Kidney (tissue), 14 donors: ENCODE results near the gene HCAR2. TPM values are rescaled to one million over a fixed set of nuclear protein-coding genes. Genes with fewer than 3 reads are reported as not detected.
"Not testable (repeated sequence)": the region's sequence is repeated elsewhere in the genome, so short reads cannot be mapped to it uniquely, and the experiment has no call there.

ENCODE experiments used
- DNase-seq, 5 donors: peaks; one replicate each; pipeline ENCODE4 v3.0.0-alpha.2; 2013 to 2020
- FAIRE-seq: peaks from 2 replicates; lab custom pipeline; 2012; peaks lifted over from hg19 to GRCh38; lab: Jason Lieb, UNC
- H3K27ac ChIP-seq, 2 donors: one replicate each; pipeline ENCODE4 v1.7.0; 2013; ENCODE audit warnings: low read depth in 2 of 2, low read length in 2 of 2, inconsistent platforms in 1 of 2
- H3K27me3 ChIP-seq: one replicate; pipeline ENCODE4 v1.7.1; 2013; ENCODE audit warnings: low read length, inconsistent platforms; ENCODE audit not compliant: control insufficient read depth, insufficient read depth
- H3K36me3 ChIP-seq, 3 donors: one replicate each; pipeline versions ENCODE4 v1.7.0 to v1.7.1; 2013; ENCODE audit warnings: low read length in 3 of 3, control low read depth in 1 of 3, inconsistent platforms in 1 of 3; ENCODE audit not compliant: insufficient read depth in 3 of 3, control insufficient read depth in 2 of 3
- H3K4me1 ChIP-seq, 3 donors: one replicate each; pipeline versions ENCODE4 v1.7.0 to v1.7.1; 2013; ENCODE audit warnings: low read length in 3 of 3, inconsistent platforms in 1 of 3, low read depth in 1 of 3; ENCODE audit not compliant: control insufficient read depth in 2 of 3, insufficient read depth in 2 of 3
- H3K4me3 ChIP-seq, 3 donors: one replicate each; pipeline versions ENCODE4 v1.7.0 to v1.8.1; 2013; ENCODE audit warnings: low read length in 3 of 3, control low read depth in 1 of 3, inconsistent platforms in 1 of 3
- H3K9ac ChIP-seq, 3 donors: one replicate each; pipeline versions ENCODE4 v1.7.0 to v1.7.1; 2013; ENCODE audit warnings: low read length in 3 of 3, control low read depth in 1 of 3, inconsistent platforms in 1 of 3
- H3K9me3 ChIP-seq, 3 donors: one replicate each; pipeline versions ENCODE4 v1.7.0 to v1.7.1; 2013; ENCODE audit warnings: low read length in 3 of 3, control low read depth in 1 of 3, inconsistent platforms in 1 of 3; ENCODE audit not compliant: control insufficient read depth in 2 of 3, insufficient read depth in 1 of 3
- CTCF ChIP-seq: IDR thresholded peaks from 3 replicates; pipeline ENCODE4 v1.5.1; 2012; ENCODE audit warnings: mild to moderate bottlenecking, moderate library complexity, borderline replicate concordance; ENCODE audit not compliant: insufficient read depth; ENCODE audit errors: extremely low read depth
- intact Hi-C: fragments of 100-400 bp; cut with DNase I; formaldehyde crosslinking; loops from one replicate; pipeline ENCODE4 v1.11.1; 2022
- polyA plus RNA-seq: library from polyadenylated mRNA; stranded (reverse); fragments of 350-450 nt; fragmentation: Illumina TruSeq; extraction: RNeasy Lipid Tissue Mini Kit (QIAGEN cat#74804); gene quantifications from one replicate; pipeline ENCODE4 v1.2.3, GENCODE V29; 2014; ENCODE audit warnings: low read depth, low replicate concordance; ENCODE audit not compliant: insufficient read depth
- total RNA-seq: library from RNA; stranded (reverse); fragmentation: NEBNext Ultra II Directional; extraction: Animal tissue kit (Norgen Biotek cat#: 25700); gene quantifications from one replicate; pipeline ENCODE4 v1.2.1, GENCODE V29; 2021
- donor health status: control.
- donor health status: control.
- donor health status: control.
- donor health status: control.
- donor health status: control.
- donor health status: DM: yes; HTN: yes; CAD: no.
- donor health status: Normal renal cell carcinoma (clear cell type).

Gene HCAR2
- total and polyA plus RNA-seq, 2 donors from 2014 or later = not detected

DNA sequence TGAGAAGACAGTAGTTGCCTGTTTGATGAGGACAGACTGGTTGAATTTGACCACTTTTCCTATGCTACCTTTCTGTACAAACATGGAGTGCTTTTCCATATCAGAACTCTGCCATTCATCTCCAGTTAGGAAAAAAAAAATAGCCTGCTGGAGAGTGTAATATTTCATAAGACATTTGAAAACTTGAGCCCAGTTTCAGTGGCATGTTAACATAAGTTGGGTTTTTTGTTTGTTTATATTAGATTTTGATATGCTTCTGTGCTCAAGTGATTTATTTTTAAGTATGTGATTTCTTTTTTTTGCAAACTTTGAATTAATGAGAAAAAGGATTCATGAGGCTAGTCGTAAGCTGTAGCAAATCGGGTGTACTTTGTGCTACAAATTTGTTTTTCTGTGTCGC is 684 bp upstream of the HCAR2 start:
- intact Hi-C loops, H3K36me3 ChIP-seq, H3K4me3 ChIP-seq, H3K4me1 ChIP-seq, DNase-seq, FAIRE-seq, H3K27ac ChIP-seq, H3K9me3 ChIP-seq, H3K27me3 ChIP-seq, H3K9ac ChIP-seq: not testable (repeated sequence)

- FAIRE-seq, H3K4me3 ChIP-seq, H3K36me3 ChIP-seq, intact Hi-C loops, H3K9ac ChIP-seq, H3K4me1 ChIP-seq, H3K27me3 ChIP-seq, H3K27ac ChIP-seq, H3K9me3 ChIP-seq: not testable (repeated sequence)
- DNase-seq = peak in 3 of 5 donors; percentile 21 to 58 (median 47)
Measured at GRCh38 chr12:122701481-122701880, 1.7 kb downstream of the HCAR2 start.

DNA sequence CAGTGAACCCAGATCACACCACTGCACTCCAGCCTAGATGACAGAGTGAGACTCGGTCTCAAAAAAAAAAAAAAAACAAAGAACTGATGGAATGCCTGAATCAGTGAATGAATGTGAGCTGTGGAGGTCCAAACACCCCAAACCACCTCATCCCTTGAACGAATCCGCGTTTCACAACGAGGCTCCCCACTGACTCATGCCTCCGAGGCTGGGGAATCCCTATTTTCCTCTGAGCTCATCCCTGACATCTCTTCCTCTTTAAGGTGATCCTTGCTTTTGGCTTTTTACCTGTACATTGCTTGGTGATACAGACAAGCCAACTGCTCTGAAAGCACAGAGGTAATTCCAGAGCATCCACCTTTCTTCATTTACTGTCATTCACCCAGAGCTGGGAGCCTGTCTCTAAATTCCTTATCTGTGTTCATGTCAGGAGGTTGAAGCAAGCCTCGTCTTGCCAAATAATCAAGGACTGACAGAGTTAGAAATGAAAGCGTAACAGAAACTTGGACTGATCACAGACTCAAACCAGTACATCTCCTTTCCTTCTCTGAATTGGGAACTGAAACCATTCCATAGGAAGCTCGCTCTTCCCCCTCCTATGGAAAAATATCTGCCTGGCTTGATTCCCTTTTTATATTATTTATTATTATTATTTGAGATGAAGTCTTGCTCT is 3.0 kb downstream of the HCAR2 start:
- H3K9me3 ChIP-seq, H3K4me3 ChIP-seq, FAIRE-seq, H3K4me1 ChIP-seq, H3K36me3 ChIP-seq, H3K27ac ChIP-seq, intact Hi-C loops, H3K27me3 ChIP-seq, H3K9ac ChIP-seq, DNase-seq: not testable (repeated sequence)

- H3K27me3 ChIP-seq, H3K9me3 ChIP-seq, H3K4me3 ChIP-seq, H3K9ac ChIP-seq, H3K36me3 ChIP-seq, H3K4me1 ChIP-seq, H3K27ac ChIP-seq, DNase-seq, FAIRE-seq, intact Hi-C loops: not testable (repeated sequence)
Measured at GRCh38 chr12:122696922-122697321, 6.2 kb downstream of the HCAR2 start.

- H3K4me1 ChIP-seq = no peaks in the 10 kb centered on the region
- no peaks in the 10 kb centered on the region for H3K27me3 ChIP-seq
- no peaks in the 10 kb centered on the region for H3K9me3 ChIP-seq
- DNase-seq (no peak), FAIRE-seq (no peak)
- no peak overlapping the region for H3K4me3 ChIP-seq
- intact Hi-C loops = no loop called here
- H3K27ac ChIP-seq = no peak overlapping the region
- H3K36me3 ChIP-seq = no peaks in the 10 kb centered on the region
- H3K9ac ChIP-seq = no peak overlapping the region
- no peak for TF ChIP-seq CTCF
Measured at GRCh38 chr12:122691566-122691965, 11.6 kb downstream of the HCAR2 start.
